Measurements from ENCODE around the gene ZSCAN5A. TPM values are rescaled to one million over a fixed set of nuclear protein-coding genes. Genes with fewer than 3 reads are reported as not detected.

The ZSCAN5A gene
- total RNA-seq, 6 experiments from 2014 or later, result 2.3 to 7.9 (median 3.7) TPM

DNA sequence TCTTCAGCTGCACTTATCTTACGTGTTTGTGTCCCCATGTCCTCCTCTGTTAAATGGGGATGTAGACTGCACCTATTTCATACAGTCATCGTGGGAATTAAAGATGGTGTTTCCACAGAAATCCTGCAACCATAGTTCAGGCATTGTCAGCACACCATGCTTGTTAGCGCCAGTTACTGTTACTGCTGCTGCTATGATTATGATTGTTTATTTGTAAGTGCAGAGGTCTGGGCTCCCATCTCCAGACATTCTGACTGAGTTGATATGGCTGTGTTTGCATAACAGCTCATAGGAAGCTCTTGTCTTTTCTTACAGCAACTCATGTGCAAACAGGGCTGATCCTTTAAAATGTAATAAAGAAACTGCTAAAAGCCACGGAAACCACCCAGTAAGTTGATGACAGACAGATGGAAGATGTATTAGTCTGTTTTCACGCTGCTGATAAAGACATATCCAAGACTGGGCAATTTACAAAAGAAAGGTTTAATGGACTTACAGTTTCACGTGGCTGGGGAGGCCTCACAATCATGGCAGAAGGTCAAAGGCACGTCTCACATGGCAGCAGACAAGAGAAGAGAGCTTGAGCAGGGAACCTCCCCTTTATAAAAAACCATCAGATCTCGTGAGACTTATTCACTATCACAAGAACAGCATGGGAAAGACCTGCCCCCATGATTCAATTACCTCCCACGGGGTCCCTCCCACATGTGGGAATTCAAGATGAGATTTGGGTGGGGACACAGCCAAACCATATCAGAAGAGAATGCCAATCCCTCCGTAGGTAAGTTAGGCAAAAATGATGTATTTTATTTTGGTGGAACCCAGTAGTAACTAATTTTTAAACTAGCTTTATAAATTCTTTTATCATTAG is 1.6 kb downstream of the ZSCAN5A start:
- WGBS (ENCODE audit: insufficient coverage, low coverage, low lambda C conversion rate, missing lambda C conversion rate), result 82% methylated on average over 8 of the region's 10 CpGs
- DNase-seq (no peak), ATAC-seq (no peak)
- intact Hi-C loops (cut with DNase I), result no loop called here
- TF ChIP-seq POLR2A (IDR thresholded peaks at IDR 0.05), result no peak
- TF ChIP-seq, protein P1, sequence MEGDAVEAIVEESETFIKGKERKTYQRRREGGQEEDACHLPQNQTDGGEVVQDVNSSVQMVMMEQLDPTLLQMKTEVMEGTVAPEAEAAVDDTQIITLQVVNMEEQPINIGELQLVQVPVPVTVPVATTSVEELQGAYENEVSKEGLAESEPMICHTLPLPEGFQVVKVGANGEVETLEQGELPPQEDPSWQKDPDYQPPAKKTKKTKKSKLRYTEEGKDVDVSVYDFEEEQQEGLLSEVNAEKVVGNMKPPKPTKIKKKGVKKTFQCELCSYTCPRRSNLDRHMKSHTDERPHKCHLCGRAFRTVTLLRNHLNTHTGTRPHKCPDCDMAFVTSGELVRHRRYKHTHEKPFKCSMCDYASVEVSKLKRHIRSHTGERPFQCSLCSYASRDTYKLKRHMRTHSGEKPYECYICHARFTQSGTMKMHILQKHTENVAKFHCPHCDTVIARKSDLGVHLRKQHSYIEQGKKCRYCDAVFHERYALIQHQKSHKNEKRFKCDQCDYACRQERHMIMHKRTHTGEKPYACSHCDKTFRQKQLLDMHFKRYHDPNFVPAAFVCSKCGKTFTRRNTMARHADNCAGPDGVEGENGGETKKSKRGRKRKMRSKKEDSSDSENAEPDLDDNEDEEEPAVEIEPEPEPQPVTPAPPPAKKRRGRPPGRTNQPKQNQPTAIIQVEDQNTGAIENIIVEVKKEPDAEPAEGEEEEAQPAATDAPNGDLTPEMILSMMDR (IDR thresholded peaks at IDR 0.05), result no peak
- H3K27ac ChIP-seq, result peak overlapping the region in 1 of 3 donors; percentile 91
- H3K27me3 ChIP-seq, result no peaks in the 10 kb centered on the region
- no peaks in the 10 kb centered on the region for H3K9me3 ChIP-seq
- H3K4me3 ChIP-seq, result no peak overlapping the region
- peaks cover 0 to 18% (median 7%) of the 10 kb centered on the region in 4 donors for H3K4me1 ChIP-seq
- no peaks in the 10 kb centered on the region for H3K36me3 ChIP-seq

DNA sequence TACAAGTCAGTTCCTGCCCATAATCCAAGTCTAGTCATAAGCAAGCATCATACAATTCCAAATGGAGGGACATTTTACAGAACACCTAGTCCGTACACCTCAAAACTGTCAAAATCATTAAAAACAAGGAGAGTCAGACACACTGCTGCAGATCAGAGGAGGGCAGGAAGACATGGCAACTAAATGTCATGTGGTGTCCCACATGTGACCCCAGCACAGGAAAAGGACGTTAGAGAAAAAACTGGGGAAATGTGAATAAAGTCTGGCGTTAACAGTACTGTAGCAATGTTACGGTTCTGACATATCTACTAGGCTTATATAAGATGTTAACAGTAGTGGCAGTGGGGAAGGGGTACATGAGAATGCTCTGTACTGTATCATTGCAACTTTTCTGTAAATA is 2.3 kb downstream of the ZSCAN5A start:
- Histone ChIP-seq H3K9me3 (no peaks in the 10 kb centered on the region), H3K27me3 (no peaks in the 10 kb centered on the region), H3K4me3 (no peak overlapping the region), H3K36me3 (no peaks in the 10 kb centered on the region), H3K27ac (no peak overlapping the region), H3K4me1 (peaks cover 0 to 18% (median 7%) of the 10 kb centered on the region in 4 donors)
- TF ChIP-seq, protein P1 (IDR thresholded peaks at IDR 0.05), result no peak
- TF ChIP-seq POLR2A (IDR thresholded peaks at IDR 0.05), result no peak
- intact Hi-C loops (cut with DNase I), result no loop called here
- DNase-seq (no peak), ATAC-seq (no peak)
- 50% methylated on average over 4 of the region's 4 CpGs for WGBS (ENCODE audit: insufficient coverage, low coverage, low lambda C conversion rate, missing lambda C conversion rate)

DNA sequence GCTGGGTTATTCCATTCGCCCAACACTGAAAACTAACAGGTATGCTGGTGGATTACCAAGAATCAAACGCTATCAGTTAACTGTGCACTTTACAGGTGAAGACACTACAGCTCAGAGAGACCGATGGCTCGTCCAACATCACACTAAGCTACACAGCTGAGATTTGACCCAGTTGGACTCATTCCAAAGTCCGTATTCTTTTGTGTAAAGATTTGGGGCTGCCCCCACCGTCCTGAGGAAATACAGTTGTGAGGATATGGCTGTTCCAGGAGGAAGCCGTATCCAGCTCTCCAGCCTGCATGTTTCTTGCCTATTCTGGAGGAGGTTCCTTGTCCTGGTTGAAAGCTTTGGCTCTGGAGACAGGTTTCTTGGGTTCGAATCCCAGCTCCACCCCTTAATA is 4.2 kb downstream of the ZSCAN5A start:
- DNase-seq, result no peak
- intact Hi-C loops (cut with DNase I), result no loop called here
- TF ChIP-seq, protein P1 (IDR thresholded peaks at IDR 0.05), result no peak
- TF ChIP-seq POLR2A (IDR thresholded peaks at IDR 0.05), result no peak
- Histone ChIP-seq H3K4me1 (peaks cover 0 to 11% (median 5%) of the 10 kb centered on the region in 4 donors), H3K27me3 (no peaks in the 10 kb centered on the region), H3K27ac (no peak overlapping the region), H3K36me3 (no peaks in the 10 kb centered on the region), H3K4me3 (no peak overlapping the region), H3K9me3 (no peaks in the 10 kb centered on the region)
- no peak for ATAC-seq
- 65% methylated on average over 8 of the region's 8 CpGs for WGBS (ENCODE audit: insufficient coverage, low coverage, low lambda C conversion rate, missing lambda C conversion rate)

DNA sequence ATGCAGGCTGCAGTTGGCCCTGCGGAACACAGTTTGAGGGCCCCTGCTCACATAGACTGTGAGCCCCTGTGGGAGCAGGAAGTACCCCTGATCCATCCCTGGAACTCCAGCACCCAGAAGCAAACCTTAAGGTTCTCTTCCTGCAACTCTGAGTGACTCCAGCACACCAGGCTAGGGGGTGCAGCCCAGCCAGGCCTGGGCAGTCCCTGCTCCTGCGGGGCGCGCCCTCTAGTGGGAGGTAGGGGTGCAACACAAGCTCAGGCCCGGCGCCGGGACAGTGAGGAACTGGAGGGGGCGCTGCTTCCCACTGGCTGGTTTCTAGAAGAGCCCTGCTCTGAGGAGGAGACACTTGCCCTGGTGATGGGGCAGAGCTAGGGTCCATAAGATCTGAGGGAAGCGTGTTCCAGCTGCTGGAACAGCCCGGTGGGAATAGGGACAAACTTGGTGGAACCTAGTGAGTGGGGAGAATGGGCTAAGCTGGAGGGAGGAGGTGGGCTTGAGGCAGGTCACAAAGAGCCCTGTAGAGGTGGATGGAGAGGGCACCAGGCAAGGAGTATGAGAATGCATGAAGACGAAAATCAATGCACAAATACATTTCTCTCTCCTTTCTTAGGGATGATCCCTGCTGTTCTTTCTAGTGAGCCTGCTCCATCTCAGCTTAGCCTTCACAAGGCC is 5.0 kb downstream of the ZSCAN5A start:
- Histone ChIP-seq H3K4me3 (no peak overlapping the region), H3K27me3 (no peaks in the 10 kb centered on the region), H3K27ac (no peak overlapping the region), H3K36me3 (no peaks in the 10 kb centered on the region), H3K9me3 (no peaks in the 10 kb centered on the region), H3K4me1 (peaks cover 0 to 11% (median 5%) of the 10 kb centered on the region in 4 donors)
- WGBS (ENCODE audit: insufficient coverage, low coverage, low lambda C conversion rate, missing lambda C conversion rate), result 86% methylated on average over 4 of the region's 11 CpGs
- peak in 2 of 4 donors; percentile 27 to 40 for ATAC-seq
- DNase-seq, result peak in 1 of 3 donors; percentile 47
- TF ChIP-seq POLR2A (IDR thresholded peaks at IDR 0.05), result no peak
- TF ChIP-seq, protein P1 (IDR thresholded peaks at IDR 0.05), result peak; percentile 33 to 49 (median 40)
- intact Hi-C loops (cut with DNase I), result no loop called here

All from right lobe of liver (tissue), 6 donors.